SK-MEL-5 (cell line): ENCODE results near the gene LRRC37A. TPM values are rescaled to one million over a fixed set of nuclear protein-coding genes. Genes with fewer than 3 reads are reported as not detected.
"Not testable (repeated sequence)": the region's sequence is repeated elsewhere in the genome, so short reads cannot be mapped to it uniquely, and the experiment has no call there.

Source experiments
- DNase-seq: peaks from one replicate; pipeline ENCODE4 v3.0.0-alpha.2; 2016; ENCODE audit warnings: low read depth, low spot score
- in situ Hi-C: cut with HindIII; loops from 2 replicates; pipeline ENCODE4 v1.10.0; 2016; ENCODE audit warnings: low sequenced_read_pairs, high pct_unique_total_duplicates, low pct_unique_long_range_greater_than_20kb
- small RNA-seq, 2 experiments: library from RNA; depleted of rRNA; stranded (forward); fragments of <200 nt; gene quantifications; one replicate each; pipeline ENCODE3, GENCODE V24; 2014
- total RNA-seq: library from RNA; depleted of rRNA; stranded (reverse); fragments of >200 nt; shearing (Covaris generic); gene quantifications from 2 replicates; pipeline ENCODE4 v1.2.3, GENCODE V29; 2014; rRNA removed

The LRRC37A gene
- total RNA-seq, 1 experiment from 2014 or later, result 2.5 TPM

GRCh38 chr17:46383118-46383517 lies 88.2 kb downstream of the LRRC37A start:
- in situ Hi-C loops, DNase-seq: not testable (repeated sequence)

- in situ Hi-C loops, DNase-seq: not testable (repeated sequence)
Measured at GRCh38 chr17:46385491-46385890, 90.6 kb downstream of the LRRC37A start.

Small RNA genes lying within 50 kb of the gene (small RNA-seq; reads per million reads assigned to genes)
- gene RN7SL656P, result 0 reads per million in 2 experiments

Other genes starting within 250 kb of the LRRC37A start
- 34.7 and 35.6 TPM in 2 replicates for gene KANSL1, start 101.7 kb upstream of the LRRC37A start, total RNA-seq
- gene ARL17B, start 66.6 kb downstream of the LRRC37A start, total RNA-seq, result 4.6 and 7.0 TPM in 2 replicates
- 5.9 and 7.5 TPM in 2 replicates for gene LRRC37A2, start 217.3 kb downstream of the LRRC37A start, total RNA-seq